Neural cell (in vitro differentiated cells): ENCODE data around the gene USP6. TPM values are rescaled to one million over a fixed set of nuclear protein-coding genes. Genes with fewer than 3 reads are reported as not detected.

ENCODE experiments used
- H2AFZ ChIP-seq: fragments of 200-600, 300-800 bp; sonication (generic), shearing (Covaris generic); 2 replicates; pipeline ENCODE4 v1.6.0; 2014; ENCODE audit warnings: low read depth, mild to moderate bottlenecking, antibody characterized with exemption, low read length, moderate library complexity
- H3F3A ChIP-seq: fragments of 200-600 bp; shearing (Covaris generic); 2 replicates; pipeline ENCODE4 v1.6.1; 2016; ENCODE audit warnings: mild to moderate bottlenecking, moderate library complexity, mixed read lengths, antibody characterized with exemption, low read length; ENCODE audit not compliant: insufficient read depth, poor library complexity, severe bottlenecking
- H3K27ac ChIP-seq: fragments of 200-600, 300-800 bp; sonication (generic), shearing (Covaris generic); 2 replicates; pipeline ENCODE4 v1.5.1; 2014; ENCODE audit warnings: mild to moderate bottlenecking, low read length, moderate library complexity
- H3K27me3 ChIP-seq: fragments of 300-800, 200-600 bp; sonication (generic), shearing (Covaris generic); 2 replicates; pipeline ENCODE4 v1.6.0; 2014; ENCODE audit warnings: mild to moderate bottlenecking, low read depth, low read length, moderate library complexity; ENCODE audit not compliant: insufficient read depth
- H3K36me3 ChIP-seq: fragments of 300-800, 200-600 bp; sonication (generic), shearing (Covaris generic); 2 replicates; pipeline ENCODE4 v1.5.1; 2014; ENCODE audit warnings: mild to moderate bottlenecking, antibody characterized with exemption, low read length, moderate library complexity; ENCODE audit not compliant: insufficient read depth
- H3K4me2 ChIP-seq: fragments of 300-800, 200-600 bp; sonication (generic), shearing (Covaris generic); 2 replicates; pipeline ENCODE4 v1.6.0; 2014; ENCODE audit warnings: mild to moderate bottlenecking, low read length
- H3K4me3 ChIP-seq: fragments of 300-800, 200-600 bp; sonication (generic), shearing (Covaris generic); 2 replicates; pipeline ENCODE4 v1.5.1; 2014; ENCODE audit warnings: mild to moderate bottlenecking, low read length, moderate library complexity
- H3K79me2 ChIP-seq: fragments of 200-600 bp; shearing (Covaris generic); replicated peaks from 2 replicates; pipeline ENCODE4 v1.6.0; 2014; ENCODE audit warnings: mild to moderate bottlenecking, low read length, moderate library complexity; ENCODE audit not compliant: insufficient read depth
- H3K9ac ChIP-seq: fragments of 300-800, 200-600 bp; sonication (generic), shearing (Covaris generic); 2 replicates; pipeline ENCODE4 v1.6.1; 2016; ENCODE audit warnings: mild to moderate bottlenecking, low read length, mixed read lengths
- H3K9me2 ChIP-seq: fragments of 200-600 bp; shearing (Covaris generic); 2 replicates; pipeline ENCODE4 v1.6.1; 2016; ENCODE audit warnings: mild to moderate bottlenecking, low read length, mixed read lengths; ENCODE audit not compliant: insufficient read depth
- H3K9me3 ChIP-seq: fragments of 200-600, 300-800 bp; sonication (generic), shearing (Covaris generic); 2 replicates; pipeline ENCODE4 v1.6.1; 2016; ENCODE audit warnings: mild to moderate bottlenecking, mixed run types, low read length, moderate library complexity, mixed read lengths
- H4K20me1 ChIP-seq: fragments of 200-600 bp; shearing (Covaris generic); 2 replicates; pipeline ENCODE4 v1.6.1; 2016; ENCODE audit warnings: mild to moderate bottlenecking, mixed run types; ENCODE audit not compliant: insufficient read depth
- CTCF ChIP-seq: fragments of 450-650 bp; IDR thresholded peaks from 2 replicates; pipeline ENCODE4 v1.5.1; 2014; ENCODE audit warnings: antibody characterized with exemption, mild to moderate bottlenecking, moderate library complexity; ENCODE audit not compliant: poor library complexity, severe bottlenecking
- EP300 ChIP-seq: fragments of 450-650 bp; conservative IDR thresholded peaks from 2 replicates; pipeline ENCODE4 v1.6.1; 2014; ENCODE audit warnings: antibody characterized with exemption, mild to moderate bottlenecking, moderate library complexity; ENCODE audit not compliant: poor library complexity, severe bottlenecking
- EZH2 ChIP-seq: fragments of 200-600, 300-800 bp; shearing (Covaris generic), sonication (generic); IDR thresholded peaks from 2 replicates; pipeline ENCODE4 v1.6.1; 2014; ENCODE audit warnings: antibody characterized with exemption, low read length, borderline replicate concordance, mild to moderate bottlenecking; ENCODE audit not compliant: insufficient read depth, poor library complexity, severe bottlenecking
- MXI1 ChIP-seq: fragments of 450-650 bp; conservative IDR thresholded peaks from 2 replicates; pipeline ENCODE4 v1.6.1; 2014; ENCODE audit warnings: antibody characterized with exemption, mild to moderate bottlenecking; ENCODE audit not compliant: poor library complexity, severe bottlenecking
- RAD21 ChIP-seq: fragments of 450-650 bp; conservative IDR thresholded peaks from 2 replicates; pipeline ENCODE4 v1.6.1; 2014; ENCODE audit warnings: antibody characterized with exemption, mild to moderate bottlenecking, moderate library complexity
- REST ChIP-seq: IDR thresholded peaks from 2 replicates; pipeline ENCODE4 v1.6.1; 2012; ENCODE audit warnings: borderline replicate concordance
- TAF1 ChIP-seq: IDR thresholded peaks from 2 replicates; pipeline ENCODE4 v1.6.1; 2012; ENCODE audit warnings: low read depth
- polyA plus RNA-seq: library from polyadenylated mRNA; depleted of rRNA; stranded (reverse); fragments of >200 nt; gene quantifications from 2 replicates; pipeline ENCODE4 v1.2.3, GENCODE V29; 2014

USP6 gene
- polyA plus RNA-seq, 1 donor from 2014 or later: not detected

GRCh38 chr17:5097101-5097834 is 18.6 kb upstream of the USP6 start:
- Histone ChIP-seq H3K27me3 (peaks cover 6% of the 10 kb centered on the region), H3K36me3 (no peaks in the 10 kb centered on the region), H2AFZ (no peak overlapping the region), H3K79me2 (no peaks in the 10 kb centered on the region), H3K4me3 (peak overlapping the region; percentile 57), H3K9me3 (peaks cover 23% of the 10 kb centered on the region), H3K9me2 (no peaks in the 10 kb centered on the region), H3K27ac (no peak overlapping the region), H4K20me1 (no peaks in the 10 kb centered on the region), H3K9ac (no peak overlapping the region), H3F3A (no peaks in the 10 kb centered on the region), H3K4me2 (no peak overlapping the region)
- TF ChIP-seq CTCF (peak; percentile 8), TAF1 (no peak), EP300 (no peak)

DNA sequence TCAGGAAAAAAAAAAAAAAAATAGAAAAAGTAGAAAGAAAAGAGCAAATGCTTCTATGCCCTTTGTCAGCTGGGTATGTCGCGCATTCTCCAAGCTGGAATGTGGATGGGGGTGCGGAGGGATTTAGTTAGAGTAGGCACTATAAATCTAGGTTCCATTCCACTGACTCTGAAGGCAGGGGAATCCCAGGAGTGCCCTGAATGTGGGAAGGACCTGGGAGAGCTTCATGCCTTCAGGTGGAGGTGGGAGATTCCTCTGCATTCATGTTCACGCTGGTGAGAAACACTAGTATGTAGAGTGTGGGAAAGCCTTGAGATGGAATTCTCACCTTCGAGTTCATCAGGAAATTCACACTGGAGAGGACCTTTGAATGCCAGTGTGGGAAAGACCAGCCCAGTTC is 16.6 kb upstream of the USP6 start:
- Histone ChIP-seq H3K9me3 (peaks cover 7% of the 10 kb centered on the region), H4K20me1 (no peaks in the 10 kb centered on the region)
- TF ChIP-seq EZH2 (no peak), EP300 (no peak), CTCF (no peak)

GRCh38 chr17:5100832-5101231 is 15.0 kb upstream of the USP6 start:
- no peak overlapping the region for H2AFZ ChIP-seq
- H3K9ac ChIP-seq: no peak overlapping the region

More for the DNA sequence above, 16.6 kb upstream of the USP6 start:
- Histone ChIP-seq H3K79me2 (no peaks in the 10 kb centered on the region), H3K9me2 (no peaks in the 10 kb centered on the region), H3K4me2 (no peak overlapping the region), H3F3A (no peaks in the 10 kb centered on the region), H3K27me3 (peaks cover 6% of the 10 kb centered on the region), H3K9ac (no peak overlapping the region), H3K27ac (no peak overlapping the region), H3K4me3 (no peak overlapping the region), H2AFZ (no peak overlapping the region), H3K36me3 (no peaks in the 10 kb centered on the region)

More at GRCh38 chr17:5100832-5101231, 15.0 kb upstream of the USP6 start:
- TF ChIP-seq RAD21 (no peak), MXI1 (no peak), EP300 (no peak), REST (no peak), TAF1 (no peak)
- H3F3A ChIP-seq: no peaks in the 10 kb centered on the region
- no peaks in the 10 kb centered on the region for H4K20me1 ChIP-seq
- no peaks in the 10 kb centered on the region for H3K36me3 ChIP-seq
- peaks cover 7% of the 10 kb centered on the region for H3K9me3 ChIP-seq
- no peaks in the 10 kb centered on the region for H3K79me2 ChIP-seq
- H3K27me3 ChIP-seq: peaks cover 6% of the 10 kb centered on the region
- H3K4me3 ChIP-seq: no peak overlapping the region
- H3K9me2 ChIP-seq: no peaks in the 10 kb centered on the region
- no peak overlapping the region for H3K4me2 ChIP-seq
- H3K27ac ChIP-seq: no peak overlapping the region
